SU-DHL-6 (cell line): ENCODE measurements around the gene ENDOD1.
"Not testable (repeated sequence)": the region's sequence is repeated elsewhere in the genome, so short reads cannot be mapped to it uniquely, and the experiment has no call there.

Experiments
- EZH2phosphoT487 ChIP-seq: fragments of 200-600 bp; sonication (generic), shearing (Covaris generic); conservative IDR thresholded peaks from 2 replicates; pipeline ENCODE4 v1.6.1; 2018; ENCODE audit warnings: mild to moderate bottlenecking, antibody characterized with exemption, low read length, moderate library complexity, mixed read lengths
- TF ChIP-seq, protein P1 (sequence below): fragments of 200-600 bp; sonication (generic); IDR thresholded peaks from one replicate; pipeline ENCODE4 v1.5.1; 2017; ENCODE audit warnings: antibody characterized with exemption, mild to moderate bottlenecking, low read length, moderate library complexity; ENCODE audit not compliant: insufficient read depth, poor library complexity, severe bottlenecking

DNA sequence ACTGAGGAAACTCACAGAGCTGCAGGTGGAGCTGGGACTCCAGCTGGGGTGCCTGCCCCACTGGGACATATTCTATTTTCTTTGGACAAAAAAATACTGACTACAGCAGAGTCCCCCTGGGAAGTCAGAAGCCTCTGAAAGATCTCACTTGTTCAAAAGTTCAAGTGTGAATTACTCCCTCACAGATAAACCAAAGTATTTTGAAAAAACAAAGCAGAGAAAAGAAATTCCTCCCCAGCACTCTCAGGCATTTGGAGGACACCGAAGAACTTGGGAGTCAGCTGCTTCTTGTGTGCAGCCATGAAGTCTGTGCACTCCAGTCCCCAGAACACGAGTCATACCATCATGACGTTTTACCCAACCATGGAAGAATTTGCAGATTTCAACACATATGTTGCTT, 40.5 kb upstream of the ENDOD1 start, which contains the start of gene KDM4F:
- TF ChIP-seq, protein P1, sequence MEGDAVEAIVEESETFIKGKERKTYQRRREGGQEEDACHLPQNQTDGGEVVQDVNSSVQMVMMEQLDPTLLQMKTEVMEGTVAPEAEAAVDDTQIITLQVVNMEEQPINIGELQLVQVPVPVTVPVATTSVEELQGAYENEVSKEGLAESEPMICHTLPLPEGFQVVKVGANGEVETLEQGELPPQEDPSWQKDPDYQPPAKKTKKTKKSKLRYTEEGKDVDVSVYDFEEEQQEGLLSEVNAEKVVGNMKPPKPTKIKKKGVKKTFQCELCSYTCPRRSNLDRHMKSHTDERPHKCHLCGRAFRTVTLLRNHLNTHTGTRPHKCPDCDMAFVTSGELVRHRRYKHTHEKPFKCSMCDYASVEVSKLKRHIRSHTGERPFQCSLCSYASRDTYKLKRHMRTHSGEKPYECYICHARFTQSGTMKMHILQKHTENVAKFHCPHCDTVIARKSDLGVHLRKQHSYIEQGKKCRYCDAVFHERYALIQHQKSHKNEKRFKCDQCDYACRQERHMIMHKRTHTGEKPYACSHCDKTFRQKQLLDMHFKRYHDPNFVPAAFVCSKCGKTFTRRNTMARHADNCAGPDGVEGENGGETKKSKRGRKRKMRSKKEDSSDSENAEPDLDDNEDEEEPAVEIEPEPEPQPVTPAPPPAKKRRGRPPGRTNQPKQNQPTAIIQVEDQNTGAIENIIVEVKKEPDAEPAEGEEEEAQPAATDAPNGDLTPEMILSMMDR = not testable (repeated sequence)
- not testable (repeated sequence) for TF ChIP-seq EZH2phosphoT487
